Thyroid gland (tissue), 4 donors: ENCODE results near the gene DCAF5. TPM values are rescaled to one million over a fixed set of nuclear protein-coding genes. Genes with fewer than 3 reads are reported as not detected.

Experiments used
- DNase-seq, 2 donors: peaks; one replicate each; pipeline ENCODE4 v3.0.0-alpha.2; 2019
- H3K27ac ChIP-seq, 3 donors: fragments of 200-600 bp; sonication (generic); 1 replicate in 2 of 3; 2 replicates in 1 of 3; pipeline ENCODE4 v1.5.1; 2016 to 2019; ENCODE audit warnings: mild to moderate bottlenecking in 1 of 3, moderate library complexity in 1 of 3
- H3K27me3 ChIP-seq: fragments of 200-600 bp; sonication (generic); one replicate; pipeline ENCODE4 v1.5.1; 2019
- H3K36me3 ChIP-seq, 2 donors: fragments of 200-600 bp; sonication (generic); one replicate each; pipeline ENCODE4 v1.5.1; 2016 to 2019
- H3K4me1 ChIP-seq, 2 donors: fragments of 200-600 bp; sonication (generic); one replicate each; pipeline ENCODE4 v1.5.1; 2017 to 2019
- H3K4me3 ChIP-seq, 3 donors: fragments of 200-600 bp; sonication (generic); replicated peaks in 1 of 3; 1 replicate in 2 of 3; 2 replicates in 1 of 3; pipeline ENCODE4 v1.5.1; 2016; ENCODE audit warnings: mild to moderate bottlenecking in 1 of 3
- H3K9me3 ChIP-seq: fragments of 200-600 bp; sonication (generic); one replicate; pipeline ENCODE4 v1.5.1; 2017
- POLR2A ChIP-seq, 2 donors: fragments of 450-650 bp; IDR thresholded peaks; one replicate each; pipeline ENCODE4 v1.6.1; 2017; ENCODE audit warnings: antibody characterized with exemption in 2 of 2, mild to moderate bottlenecking in 2 of 2, moderate library complexity in 1 of 2
- WGBS, 2 donors: methylation state at CpG; one replicate each; pipeline ENCODE4 v1.1.5; 2017; 5-methylcytosine and 5-hydroxymethylcytosine counted together
- intact Hi-C: fragments of 100-400 bp; cut with DNase I; formaldehyde crosslinking; loops from one replicate; pipeline ENCODE4 v1.15.1; 2023
- total RNA-seq, 4 donors: library from RNA; depleted of rRNA; stranded (reverse); fragments of >200 nt; gene quantifications; one replicate each; pipeline ENCODE4 v1.2.3, GENCODE V29; 2016
- TF ChIP-seq, protein P1 (sequence below), 6 experiments: fragments of 200-600 bp in 3 of 6; fragments of 450-650 bp in 3 of 6; sonication (generic) in 3 of 6; IDR thresholded peaks; one replicate each; pipeline ENCODE4 v1.5.1; 2016 to 2019; ENCODE audit warnings: antibody characterized with exemption in 6 of 6, mild to moderate bottlenecking in 2 of 6, inconsistent platforms in 1 of 6, moderate library complexity in 1 of 6

Gene DCAF5
- total RNA-seq, 4 donors from 2014 or later: 36.0 to 53.6 (median 38.9) TPM

DNA sequence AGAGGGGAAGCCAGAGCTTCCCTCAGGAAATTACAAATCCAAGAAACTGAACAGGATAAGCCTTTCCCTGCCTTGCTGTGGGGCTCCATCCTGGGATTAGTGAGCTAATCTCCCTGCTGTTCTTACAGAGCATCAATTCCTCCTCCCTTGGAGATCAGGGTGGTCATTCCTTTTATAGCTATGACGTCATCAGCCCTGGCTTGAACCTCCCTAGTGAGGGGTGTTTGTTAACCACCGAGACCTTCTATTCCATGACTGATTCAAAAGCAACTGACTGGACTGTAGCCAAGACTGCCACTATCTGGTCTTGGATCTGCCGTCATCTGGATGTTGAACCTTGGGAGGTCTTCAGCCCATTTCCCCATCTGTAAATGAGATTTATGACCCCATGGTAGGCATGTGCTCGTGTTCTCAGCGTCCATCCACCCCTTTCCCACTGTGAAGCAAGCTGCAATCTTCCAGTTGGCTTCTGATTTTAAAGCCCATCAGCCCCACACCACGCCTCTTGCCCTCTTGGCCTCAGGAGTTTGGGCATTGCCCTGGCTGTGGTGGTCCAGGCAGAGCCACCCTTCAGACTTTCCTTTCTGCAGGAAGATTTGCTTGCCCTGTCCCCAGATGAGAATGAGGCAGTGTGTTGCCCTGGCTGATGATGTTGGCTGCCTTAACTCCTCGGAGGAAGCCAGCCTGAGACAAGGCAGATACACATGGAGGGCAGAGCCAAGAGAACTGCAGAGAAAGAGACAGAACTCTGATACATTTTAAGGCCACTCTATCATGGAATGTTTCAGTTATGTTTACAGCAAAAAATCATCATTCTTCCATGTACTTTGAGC, 114.2 kb downstream of the DCAF5 start:
- no peak for DNase-seq
- TF ChIP-seq, protein P1, sequence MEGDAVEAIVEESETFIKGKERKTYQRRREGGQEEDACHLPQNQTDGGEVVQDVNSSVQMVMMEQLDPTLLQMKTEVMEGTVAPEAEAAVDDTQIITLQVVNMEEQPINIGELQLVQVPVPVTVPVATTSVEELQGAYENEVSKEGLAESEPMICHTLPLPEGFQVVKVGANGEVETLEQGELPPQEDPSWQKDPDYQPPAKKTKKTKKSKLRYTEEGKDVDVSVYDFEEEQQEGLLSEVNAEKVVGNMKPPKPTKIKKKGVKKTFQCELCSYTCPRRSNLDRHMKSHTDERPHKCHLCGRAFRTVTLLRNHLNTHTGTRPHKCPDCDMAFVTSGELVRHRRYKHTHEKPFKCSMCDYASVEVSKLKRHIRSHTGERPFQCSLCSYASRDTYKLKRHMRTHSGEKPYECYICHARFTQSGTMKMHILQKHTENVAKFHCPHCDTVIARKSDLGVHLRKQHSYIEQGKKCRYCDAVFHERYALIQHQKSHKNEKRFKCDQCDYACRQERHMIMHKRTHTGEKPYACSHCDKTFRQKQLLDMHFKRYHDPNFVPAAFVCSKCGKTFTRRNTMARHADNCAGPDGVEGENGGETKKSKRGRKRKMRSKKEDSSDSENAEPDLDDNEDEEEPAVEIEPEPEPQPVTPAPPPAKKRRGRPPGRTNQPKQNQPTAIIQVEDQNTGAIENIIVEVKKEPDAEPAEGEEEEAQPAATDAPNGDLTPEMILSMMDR (IDR thresholded peaks at IDR 0.05): no peak
- no peak for TF ChIP-seq POLR2A (IDR thresholded peaks at IDR 0.05)
- 62 to 74% methylated on average over 7 of the region's 7 CpGs for WGBS, 2 donors
- Histone ChIP-seq H3K4me1 (peaks cover 10 to 25% of the 10 kb centered on the region in 2 donors), H3K9me3 (no peaks in the 10 kb centered on the region), H3K36me3 (no peaks in the 10 kb centered on the region), H3K27me3 (no peaks in the 10 kb centered on the region), H3K4me3 (no peak overlapping the region), H3K27ac (no peak overlapping the region)
- intact Hi-C loops: no loop called here

DNA sequence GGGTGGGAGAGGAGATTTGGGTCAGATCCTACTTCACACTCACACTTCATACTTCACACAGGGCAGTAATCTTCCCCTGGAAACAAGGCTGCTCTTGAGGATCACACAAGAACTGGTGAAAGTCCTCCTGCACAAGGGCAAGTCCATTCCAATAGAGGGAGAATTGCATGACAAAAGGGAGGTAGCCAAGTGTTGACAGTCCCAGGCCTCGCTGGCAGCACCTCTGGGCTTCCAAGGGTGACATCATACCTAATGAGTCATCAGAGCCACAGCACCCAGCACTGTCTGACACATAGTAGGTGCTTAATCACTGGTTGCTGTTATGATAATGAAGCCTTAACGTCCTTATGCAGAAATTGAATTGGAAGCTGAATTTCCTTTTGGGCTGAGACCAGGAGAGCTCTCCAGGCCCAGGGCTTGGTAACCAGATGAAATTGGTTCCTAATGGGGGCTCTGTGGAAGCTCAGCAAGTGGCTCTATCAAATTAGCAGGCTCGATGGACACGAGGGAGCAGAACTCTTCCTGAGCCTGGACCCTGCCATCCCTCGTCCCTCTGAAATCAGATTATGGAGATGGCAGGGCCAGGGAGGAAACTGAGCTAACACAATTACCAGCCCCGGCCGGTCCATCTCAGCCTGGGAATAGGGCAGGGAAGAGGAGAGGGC, 115.0 kb downstream of the DCAF5 start:
- no peak for DNase-seq
- no peaks in the 10 kb centered on the region for H3K36me3 ChIP-seq
- WGBS, 2 donors: 66 to 71% methylated on average over 7 of the region's 7 CpGs
- no peaks in the 10 kb centered on the region for H3K9me3 ChIP-seq
- no peak overlapping the region for H3K27ac ChIP-seq
- intact Hi-C loops: no loop called here
- no peak overlapping the region for H3K4me3 ChIP-seq
- H3K4me1 ChIP-seq: peaks cover 3 to 17% of the 10 kb centered on the region in 2 donors
- TF ChIP-seq, protein P1 (IDR thresholded peaks at IDR 0.05): no peak
- TF ChIP-seq POLR2A (IDR thresholded peaks at IDR 0.05): no peak
- no peaks in the 10 kb centered on the region for H3K27me3 ChIP-seq

DNA sequence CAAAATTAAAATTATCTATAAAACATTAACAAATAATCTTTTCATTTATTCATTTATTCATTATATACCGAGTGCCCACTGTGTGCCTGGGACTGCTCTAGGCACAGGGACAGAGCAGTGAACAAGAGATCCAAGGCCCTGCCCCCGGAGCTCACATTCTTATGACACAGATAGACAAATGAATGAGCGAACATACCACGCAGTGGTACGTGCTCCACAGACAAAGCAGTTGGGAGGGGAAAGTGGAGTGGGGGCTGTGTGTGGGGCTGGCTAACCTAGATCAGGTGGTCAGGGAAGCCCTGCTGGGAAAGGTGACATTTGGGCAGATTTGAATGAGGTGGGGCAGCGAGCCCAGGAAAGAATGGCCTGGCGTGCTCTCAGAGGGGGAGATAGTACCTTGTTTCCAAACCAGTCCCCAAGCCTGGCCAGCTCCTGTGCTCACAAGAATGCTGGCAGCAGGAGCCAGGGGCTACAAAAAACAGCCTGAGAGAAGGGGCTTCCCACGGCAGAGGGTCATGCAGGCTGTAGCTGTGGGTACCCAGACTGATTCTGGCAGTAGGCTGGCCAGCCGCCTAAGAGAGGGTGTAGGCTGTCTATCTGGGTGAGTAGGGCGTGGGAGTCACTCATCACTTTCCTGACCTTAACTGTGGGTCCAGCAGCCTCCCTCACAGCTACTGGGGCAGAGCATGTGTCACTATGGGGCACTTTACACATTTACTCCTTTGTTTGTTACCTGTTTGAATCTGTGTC, 116.0 kb downstream of the DCAF5 start:
- peaks cover 3 to 13% of the 10 kb centered on the region in 2 donors for H3K4me1 ChIP-seq

GRCh38 chr14:69034612-69035262, 118.2 kb downstream of the DCAF5 start:
- peaks cover 3 to 13% of the 10 kb centered on the region in 2 donors for H3K4me1 ChIP-seq
- intact Hi-C loops: no loop called here
- H3K4me3 ChIP-seq: no peak overlapping the region
- TF ChIP-seq POLR2A (IDR thresholded peaks at IDR 0.05): no peak
- TF ChIP-seq, protein P1 (IDR thresholded peaks at IDR 0.05): no peak
- no peaks in the 10 kb centered on the region for H3K27me3 ChIP-seq
- no peaks in the 10 kb centered on the region for H3K36me3 ChIP-seq
- H3K9me3 ChIP-seq: no peaks in the 10 kb centered on the region
- no peak overlapping the region for H3K27ac ChIP-seq
- 72 to 78% methylated on average over 7 of the region's 7 CpGs for WGBS, 2 donors
- DNase-seq: no peak

More for the DNA sequence above, 116.0 kb downstream of the DCAF5 start:
- no peak for TF ChIP-seq POLR2A (IDR thresholded peaks at IDR 0.05)
- TF ChIP-seq, protein P1 (IDR thresholded peaks at IDR 0.05): no peak
- intact Hi-C loops: no loop called here
- H3K9me3 ChIP-seq: no peaks in the 10 kb centered on the region
- DNase-seq: no peak
- no peak overlapping the region for H3K4me3 ChIP-seq
- H3K27ac ChIP-seq: no peak overlapping the region
- no peaks in the 10 kb centered on the region for H3K27me3 ChIP-seq
- WGBS, 2 donors: 86 to 90% methylated on average over 8 to 10 of the region's 10 CpGs
- no peaks in the 10 kb centered on the region for H3K36me3 ChIP-seq
